Fibroblast of skin of left biceps (primary cell): ENCODE results near the gene GPATCH1.

Experiments used
- DNase-seq, 2 experiments: peaks; one replicate each; pipeline ENCODE4 v3.0.0-alpha.2; 2013; ENCODE audit warnings: low read depth in 2 of 2

GPATCH1 gene

GRCh38 chr19:33063753-33064457, 17.1 kb upstream of the GPATCH1 start:
- no peak for DNase-seq

- no peak for DNase-seq
Measured at GRCh38 chr19:33064458-33064791, 16.6 kb upstream of the GPATCH1 start.

- peak; percentile 26 to 32 for DNase-seq
Measured at GRCh38 chr19:33064792-33065550, 16.0 kb upstream of the GPATCH1 start, which contains the start of gene RHPN2. Gene RHPN2 (minus strand): TSS chr19:33064888. CDS start chr19:33064852, 36 bp downstream.

- no peak for DNase-seq
Measured at GRCh38 chr19:33066543-33066942, 14.4 kb upstream of the GPATCH1 start.

GRCh38 chr19:33067121-33067520, 13.9 kb upstream of the GPATCH1 start:
- DNase-seq = no peak

- DNase-seq = no peak
Measured at GRCh38 chr19:33071887-33072286, 9.1 kb upstream of the GPATCH1 start.

GRCh38 chr19:33075519-33075918, 5.5 kb upstream of the GPATCH1 start:
- no peak for DNase-seq

DNA sequence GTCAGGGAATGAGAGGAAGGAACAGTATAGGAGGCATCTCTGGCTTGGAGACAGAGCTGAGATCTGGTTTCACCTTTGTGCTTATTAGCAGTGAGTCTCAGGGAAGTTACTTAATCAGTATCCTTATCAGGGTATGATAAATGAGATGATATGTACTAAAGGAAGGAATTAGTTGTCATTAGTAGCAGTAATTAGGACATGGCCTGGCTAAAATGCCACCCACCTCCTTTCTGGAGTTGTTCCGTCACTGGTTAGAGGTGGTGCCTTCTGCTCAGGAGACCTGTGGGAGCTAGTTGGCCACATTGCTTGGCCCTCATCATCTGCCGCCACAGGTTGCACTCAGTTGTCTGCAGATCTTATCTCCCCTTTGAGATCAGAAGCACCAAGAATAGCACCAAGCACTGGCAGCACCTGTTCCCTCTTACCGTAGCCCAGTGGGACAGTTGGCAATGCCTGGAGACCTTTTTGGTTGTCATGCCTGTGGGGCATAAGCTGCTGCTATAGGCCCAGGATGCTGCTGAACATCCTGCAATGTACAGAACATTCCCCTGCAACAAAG, 4.7 kb downstream of the GPATCH1 start:
- no peak for DNase-seq

DNA sequence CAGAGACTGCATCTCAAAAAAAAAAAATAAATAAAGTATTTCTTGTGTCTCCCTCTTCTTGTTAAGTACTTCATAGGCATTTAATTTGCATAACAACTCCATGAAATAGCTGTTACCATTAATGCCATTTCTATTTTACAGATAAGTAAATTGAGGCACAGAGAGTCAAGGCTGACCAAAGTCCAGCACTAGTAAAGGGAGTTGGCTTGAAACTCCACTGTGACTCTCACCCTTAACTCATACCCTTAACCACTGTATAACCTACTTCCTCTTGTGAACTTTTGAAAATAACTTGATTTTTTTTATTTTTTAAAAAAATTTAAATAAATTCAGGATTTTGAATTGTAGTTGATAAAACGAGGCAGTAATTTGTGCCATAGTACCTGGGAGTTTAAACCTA, 6.0 kb downstream of the GPATCH1 start:
- DNase-seq = no peak

DNA sequence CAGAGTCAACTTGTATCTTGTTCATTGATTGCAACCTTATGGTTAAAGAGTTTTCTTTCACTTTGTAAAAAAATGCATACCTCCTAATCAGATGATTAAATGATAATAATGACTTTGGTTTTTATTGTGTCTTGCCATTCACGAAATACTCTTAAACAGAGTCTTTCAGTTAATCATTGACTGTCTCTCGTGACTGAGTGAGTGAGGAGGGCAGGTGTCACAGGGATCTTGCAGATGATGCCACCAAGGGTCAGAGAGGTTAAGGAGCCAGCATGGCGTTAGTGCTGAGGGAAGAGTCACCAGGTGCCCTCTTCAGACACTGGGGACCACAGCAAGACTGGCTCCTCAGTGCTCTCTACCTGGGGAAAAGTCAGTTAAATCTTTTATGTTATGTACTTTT, 8.0 kb downstream of the GPATCH1 start:
- no peak for DNase-seq

DNA sequence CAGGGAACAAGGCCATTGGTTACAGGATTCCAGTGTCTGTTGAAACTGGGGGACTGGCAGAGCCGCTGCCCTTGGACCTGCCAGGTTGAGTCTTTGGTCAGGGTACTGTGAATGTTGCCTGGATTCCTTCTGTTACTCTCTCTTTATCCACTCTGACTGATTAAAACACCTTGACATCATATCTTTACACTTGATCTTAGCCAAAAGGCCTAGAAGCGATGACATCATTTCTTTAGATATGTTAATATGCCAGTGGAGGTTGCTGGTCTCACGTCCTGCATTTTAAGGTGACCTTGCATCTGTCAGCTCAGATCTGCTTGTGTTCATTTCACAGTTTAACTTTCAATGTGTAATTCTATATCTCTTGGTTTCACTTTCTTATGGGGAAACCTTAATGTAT, 9.2 kb downstream of the GPATCH1 start:
- no peak for DNase-seq

- DNase-seq = no peak
Measured at GRCh38 chr19:33093420-33094210, 12.6 kb downstream of the GPATCH1 start.

DNA sequence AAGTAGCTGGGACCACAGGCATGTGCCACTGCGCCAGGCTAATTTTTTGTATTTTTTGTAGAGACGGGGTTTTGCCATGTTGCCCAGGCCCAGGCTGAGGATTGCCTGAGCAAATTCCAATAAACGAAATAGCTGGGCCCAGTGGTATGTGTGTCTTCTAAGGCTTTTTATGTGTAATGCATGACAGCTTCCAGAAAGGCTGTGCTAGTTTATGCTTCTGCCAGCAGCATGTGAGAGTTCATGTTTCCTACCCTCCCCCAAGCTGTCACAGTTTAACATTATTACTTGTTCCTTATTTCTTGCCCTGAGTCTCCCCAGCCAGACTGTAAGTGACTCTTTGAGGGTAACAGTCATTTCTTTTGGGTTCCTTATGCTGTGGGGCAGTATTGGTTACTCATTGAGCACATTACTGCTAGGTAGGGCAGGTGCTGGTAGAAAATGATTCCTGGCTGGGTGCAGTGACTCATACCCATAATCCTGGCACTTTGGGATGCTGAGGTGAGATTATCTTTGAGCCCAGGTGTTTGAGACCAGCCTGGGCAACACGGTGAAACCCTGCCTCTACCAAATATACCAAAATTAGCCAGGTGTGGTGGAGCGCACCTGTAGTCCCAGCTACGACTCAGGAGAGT, 13.6 kb downstream of the GPATCH1 start:
- DNase-seq = no peak

DNA sequence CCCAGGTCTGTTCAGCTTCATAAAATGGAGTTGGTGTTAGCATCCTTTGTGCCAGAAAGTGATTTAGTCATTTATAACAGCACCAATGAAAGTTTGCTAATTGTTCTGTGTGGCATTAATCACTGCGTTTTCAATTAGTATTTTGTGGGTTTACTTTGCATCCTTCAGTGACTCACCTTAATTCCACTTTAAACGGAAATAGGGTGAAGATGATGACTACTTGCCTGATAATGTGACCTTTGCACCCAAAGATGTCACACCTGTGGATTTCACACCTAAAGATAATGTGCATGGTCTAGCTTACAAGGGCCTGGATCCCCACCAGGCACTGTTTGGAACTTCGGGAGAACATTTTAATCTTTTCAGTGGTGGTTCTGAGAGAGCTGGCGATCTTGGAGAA, 15.0 kb downstream of the GPATCH1 start:
- no peak for DNase-seq

DNA sequence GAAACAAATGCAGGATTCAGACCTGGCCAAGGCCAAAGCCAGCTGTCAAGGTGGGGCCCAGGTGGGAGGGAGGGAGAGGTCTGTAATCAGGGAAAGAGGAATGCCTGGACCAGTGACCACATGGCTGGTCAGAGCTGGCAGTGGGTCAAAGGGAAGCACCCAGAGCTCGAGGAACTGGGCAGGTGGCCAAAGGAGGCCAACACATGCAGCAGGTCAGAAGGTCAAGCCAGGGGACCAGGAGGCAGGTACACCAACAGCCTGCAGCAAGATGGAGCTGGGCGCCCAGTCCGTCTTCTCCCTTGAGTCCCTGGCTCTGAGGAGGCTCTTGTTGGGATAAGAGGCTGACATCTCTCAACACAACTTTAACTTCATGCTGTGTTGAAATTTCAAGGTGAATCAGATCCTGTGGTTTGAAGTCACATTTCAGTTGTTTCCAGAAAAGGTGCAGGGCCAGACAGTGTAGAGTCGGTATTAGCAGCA, 17.1 kb downstream of the GPATCH1 start:
- DNase-seq = no peak

GRCh38 chr19:33100894-33101644, 20.1 kb downstream of the GPATCH1 start:
- DNase-seq = no peak

GRCh38 chr19:33102893-33103292, 21.9 kb downstream of the GPATCH1 start:
- no peak for DNase-seq

DNA sequence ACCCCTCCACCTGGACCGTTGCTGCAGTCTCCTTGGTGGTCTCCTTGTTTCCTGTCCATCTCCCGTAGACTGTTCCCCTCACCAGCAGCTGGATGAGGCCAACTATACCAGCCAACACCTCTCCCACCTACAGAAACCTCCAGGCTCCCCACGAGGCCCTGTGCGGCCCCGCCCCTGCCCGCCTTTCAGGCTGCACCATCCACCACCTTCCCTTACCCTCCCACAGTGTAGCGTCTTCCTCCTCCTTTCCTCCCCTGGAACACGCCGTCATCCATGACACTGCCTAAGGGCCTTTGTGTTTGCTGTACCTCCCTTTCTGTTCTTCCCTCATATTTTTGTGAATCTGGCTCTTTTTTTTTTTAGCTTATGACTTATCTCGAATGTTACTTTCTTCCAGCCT, 27.2 kb downstream of the GPATCH1 start:
- DNase-seq = no peak

DNA sequence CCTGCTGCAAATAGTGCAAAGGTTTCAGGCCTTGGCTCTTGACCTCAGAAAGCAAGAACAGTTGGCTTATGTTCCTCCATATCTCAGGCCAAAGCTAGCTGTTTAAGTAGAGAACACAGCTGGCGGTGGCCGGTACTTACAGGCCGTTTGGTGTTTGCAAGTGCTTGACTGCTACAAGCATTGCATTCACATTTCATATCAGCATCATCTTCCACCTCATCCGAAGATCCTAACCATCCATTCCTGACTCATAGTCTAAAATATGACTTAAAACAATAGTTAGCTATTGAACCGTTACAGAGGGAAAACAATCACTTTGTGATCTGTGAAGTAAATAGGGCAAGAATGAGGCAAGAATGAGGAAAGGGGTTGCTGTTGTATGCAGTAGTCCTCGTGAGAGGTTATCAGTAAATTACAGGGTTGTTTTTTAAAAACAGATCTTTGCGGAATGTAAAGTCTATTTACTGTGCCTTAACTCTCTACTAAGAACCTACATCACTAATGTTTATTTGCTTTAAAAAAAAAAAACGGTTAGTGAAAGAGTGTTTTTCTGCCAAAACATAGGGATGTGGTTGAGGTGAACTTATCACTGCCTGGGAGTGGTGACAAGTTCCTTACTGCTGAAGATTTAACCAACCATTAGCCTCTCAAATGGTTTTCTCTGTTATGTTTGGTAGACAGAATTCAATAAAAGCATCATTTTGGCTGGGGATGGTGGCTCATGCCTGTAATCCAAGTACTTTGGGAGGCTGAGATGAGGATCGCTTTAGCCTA, 29.3 kb downstream of the GPATCH1 start:
- no peak for DNase-seq

DNA sequence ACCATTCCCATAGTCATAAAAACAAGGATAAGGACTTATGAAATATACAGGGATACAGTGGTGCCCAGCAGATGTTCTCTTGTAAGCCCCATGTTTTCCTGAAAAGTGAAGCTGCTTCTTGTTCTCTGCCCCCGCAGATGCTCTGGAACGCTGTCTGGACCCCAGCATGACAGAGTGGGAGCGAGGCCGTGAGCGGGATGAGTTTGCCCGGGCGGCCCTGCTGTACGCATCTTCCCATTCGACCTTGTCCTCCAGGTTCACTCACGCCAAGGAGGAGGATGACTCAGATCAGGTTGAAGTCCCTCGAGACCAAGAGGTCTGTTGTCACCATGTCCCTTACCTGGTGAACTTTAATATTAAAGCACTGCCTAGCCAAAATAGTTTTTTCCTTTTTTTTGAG, 30.6 kb downstream of the GPATCH1 start:
- DNase-seq = no peak
